NAMALWA (cell line): ENCODE measurements around the gene PCNX2.
"Not testable (repeated sequence)": the region's sequence is repeated elsewhere in the genome, so short reads cannot be mapped to it uniquely, and the experiment has no call there.

Source experiments
- DNase-seq: peaks from one replicate; pipeline ENCODE4 v3.0.0-alpha.2; 2015; ENCODE audit warnings: low spot score

PCNX2 gene

DNA sequence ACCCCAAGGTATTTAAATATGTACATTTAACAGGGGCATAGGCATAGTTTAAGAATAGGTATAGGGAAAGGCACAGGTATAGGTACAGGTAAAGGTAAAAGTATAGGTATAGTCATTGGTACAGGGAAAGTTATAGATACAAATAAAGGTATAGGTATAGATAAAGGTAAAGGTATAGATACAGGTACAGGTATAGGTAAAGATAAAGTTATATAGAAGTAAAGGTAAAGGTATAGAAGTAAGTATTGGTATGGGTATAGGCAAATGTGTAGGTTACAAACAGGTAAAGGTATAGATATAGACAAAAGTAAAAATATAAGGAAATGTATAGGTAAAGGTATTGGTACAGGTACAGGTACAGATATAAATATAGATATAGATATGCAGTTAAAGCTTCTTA, 137.2 kb downstream of the PCNX2 start:
- no peak for DNase-seq

DNA sequence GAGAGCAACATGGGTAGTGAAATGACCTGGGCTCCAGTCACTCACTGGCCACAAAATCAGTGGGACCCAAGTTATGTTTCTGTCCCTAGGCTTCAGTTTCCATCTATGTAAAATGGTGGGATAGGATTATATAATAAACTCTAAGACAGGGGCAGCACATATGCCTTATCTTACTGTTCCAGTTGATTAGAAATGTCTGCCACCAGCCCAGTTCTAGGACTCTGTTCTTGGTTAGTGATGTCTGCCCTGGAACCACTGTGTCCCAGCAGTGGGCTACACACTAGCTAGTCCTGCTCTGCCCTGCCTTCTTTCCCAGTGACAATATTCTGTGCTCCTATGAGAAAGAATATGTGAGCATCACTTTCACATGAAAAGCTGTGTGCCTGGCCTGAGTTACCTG, 138.3 kb downstream of the PCNX2 start:
- no peak for DNase-seq

DNA sequence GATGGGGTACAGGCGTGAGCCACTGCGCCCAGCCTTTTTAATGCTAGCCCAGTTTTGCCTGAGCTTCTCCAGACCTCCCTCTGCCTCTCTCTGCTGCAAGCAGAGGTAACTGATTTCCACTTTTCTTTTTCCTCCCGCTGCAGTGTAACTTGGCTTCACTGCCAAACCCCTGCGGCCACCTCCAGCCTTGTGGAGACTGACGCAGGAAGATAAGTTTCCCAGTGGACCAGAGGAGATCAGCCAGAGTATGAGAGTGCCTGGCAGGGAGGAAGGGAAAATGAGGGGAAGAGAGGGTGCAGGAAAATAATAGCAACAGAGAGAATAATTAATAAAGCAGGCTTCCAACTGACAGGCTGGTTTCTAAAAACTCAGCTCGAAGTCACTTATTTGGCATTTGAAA, 143.7 kb downstream of the PCNX2 start:
- DNase-seq = no peak

DNA sequence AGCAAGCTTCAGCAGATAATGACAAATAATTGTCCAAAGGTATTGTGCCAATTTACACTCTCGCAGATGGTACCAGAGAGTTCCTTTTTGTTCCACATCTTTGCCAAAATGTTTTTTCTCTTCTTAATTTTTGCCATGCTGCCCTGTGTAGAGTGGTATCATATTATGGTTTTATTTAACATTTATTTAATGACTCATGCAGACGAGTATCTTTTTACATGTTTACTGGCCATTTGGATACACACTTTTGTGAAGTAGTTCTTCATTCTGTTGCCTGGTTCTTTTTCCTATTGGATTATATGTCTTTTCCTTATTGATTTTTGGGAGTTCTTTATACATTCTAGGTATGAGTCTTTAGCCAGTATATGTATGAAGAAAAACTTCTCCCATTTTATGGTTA, 151.1 kb downstream of the PCNX2 start:
- DNase-seq = no peak

DNA sequence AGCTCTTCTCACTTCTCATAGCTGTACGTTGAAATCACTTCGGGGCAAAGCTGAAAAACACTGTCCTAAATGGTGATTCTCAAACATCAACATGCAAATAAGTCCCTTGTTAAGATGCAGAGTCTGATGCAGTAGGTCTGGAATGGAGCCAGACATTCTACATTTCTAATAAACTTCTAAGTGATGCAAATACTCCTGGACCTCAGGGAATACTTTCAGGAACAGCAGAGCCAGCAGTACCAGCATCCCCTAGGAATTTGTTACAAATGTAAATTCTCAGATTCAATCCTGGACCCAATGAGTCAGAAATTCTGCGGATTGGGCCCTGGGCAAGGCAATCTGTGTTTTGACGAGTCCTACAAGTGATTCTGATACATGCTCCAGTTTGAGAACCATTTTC, 152.3 kb downstream of the PCNX2 start:
- DNase-seq = no peak

DNA sequence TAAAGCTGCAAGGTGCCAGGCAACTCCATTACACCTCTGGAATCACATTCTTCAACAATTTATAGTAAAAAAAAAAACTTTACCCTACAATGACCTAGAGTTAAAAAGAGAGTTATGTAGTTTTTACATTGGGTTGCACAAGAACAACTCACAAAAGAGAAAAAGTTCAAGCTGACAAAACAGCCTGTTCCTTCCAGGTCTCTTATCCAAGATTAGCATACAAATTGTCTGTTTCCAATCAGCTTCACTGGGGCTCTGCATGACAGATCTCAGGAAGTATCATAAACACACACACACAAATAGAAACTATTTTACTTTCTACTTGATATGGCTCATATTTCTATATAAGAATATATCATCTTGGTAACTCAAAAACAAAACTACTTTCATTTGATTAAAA, 154.6 kb downstream of the PCNX2 start:
- no peak for DNase-seq

DNA sequence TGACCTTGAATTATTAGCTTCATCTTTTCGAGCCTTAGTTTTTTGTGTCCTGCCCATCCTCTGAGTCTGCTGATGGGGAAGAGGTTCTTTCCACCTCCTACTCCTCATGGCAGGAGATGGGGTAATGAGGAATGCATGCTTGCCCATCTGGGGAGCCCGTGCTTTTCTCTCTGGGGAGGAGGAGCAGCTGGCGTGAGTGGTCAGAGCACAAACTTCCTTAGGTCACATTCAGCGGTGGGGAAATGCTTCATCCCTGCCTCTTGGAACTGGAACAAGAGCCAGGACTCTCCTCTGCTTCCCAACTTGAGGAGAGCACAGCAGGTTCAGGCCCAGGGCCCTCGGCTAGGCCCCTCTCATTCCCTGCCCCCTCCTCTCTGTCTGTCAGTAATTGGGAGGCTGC, 155.0 kb downstream of the PCNX2 start:
- DNase-seq = no peak

DNA sequence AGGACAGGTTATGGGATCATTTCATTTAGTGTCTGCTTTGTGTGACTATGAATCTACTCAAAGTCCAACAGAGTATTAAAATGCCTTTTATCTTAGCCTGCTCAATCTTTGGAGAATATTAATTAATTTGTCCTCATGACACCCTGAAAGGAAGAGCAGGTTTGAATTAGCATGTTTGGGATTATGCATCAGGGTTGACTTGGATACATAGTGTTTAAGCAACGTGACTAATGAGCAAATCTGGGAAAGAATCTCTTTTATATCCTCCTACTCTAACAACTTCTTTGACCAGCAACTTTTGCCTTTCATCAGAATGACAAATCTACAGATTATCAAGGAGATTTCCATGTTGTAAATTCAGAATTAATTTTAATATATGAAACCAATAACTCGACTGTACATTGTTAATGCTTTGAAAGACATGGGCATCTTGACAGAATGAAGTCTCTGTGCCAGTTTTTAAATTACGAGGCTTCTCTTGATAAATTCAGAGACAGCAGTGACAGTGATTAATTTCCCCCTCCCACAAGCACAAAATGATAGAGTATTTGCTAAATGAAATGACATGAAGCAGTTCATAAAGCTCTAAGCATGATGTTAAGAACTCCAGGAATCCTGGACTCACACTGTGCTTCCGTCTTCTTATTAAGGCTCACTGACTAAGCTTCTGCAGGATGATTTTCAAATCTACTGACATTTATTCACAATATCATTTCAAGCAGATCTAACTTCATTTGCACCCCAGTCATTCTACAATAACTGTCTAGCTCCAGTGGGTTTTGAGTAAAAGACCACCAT, 156.5 kb downstream of the PCNX2 start:
- DNase-seq = no peak

DNA sequence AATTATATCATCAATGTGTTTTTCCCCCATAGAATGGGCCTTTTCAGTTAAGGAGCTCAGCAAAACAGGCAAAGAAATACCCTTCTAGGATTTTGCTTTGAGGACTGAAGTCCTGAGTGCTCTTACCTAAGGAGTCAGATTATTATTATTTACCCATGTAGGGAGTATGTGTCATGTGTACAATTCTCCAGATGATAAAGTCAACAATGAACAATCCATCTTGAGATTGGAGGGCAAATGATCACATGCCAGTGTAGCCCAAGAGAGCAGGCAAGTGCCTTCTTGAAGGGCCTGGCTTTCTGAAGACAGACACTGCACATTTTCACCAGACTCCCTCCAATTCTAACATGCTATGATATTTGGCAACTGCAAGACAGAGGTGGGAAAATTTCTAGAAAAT, 159.7 kb downstream of the PCNX2 start:
- DNase-seq = no peak

DNA sequence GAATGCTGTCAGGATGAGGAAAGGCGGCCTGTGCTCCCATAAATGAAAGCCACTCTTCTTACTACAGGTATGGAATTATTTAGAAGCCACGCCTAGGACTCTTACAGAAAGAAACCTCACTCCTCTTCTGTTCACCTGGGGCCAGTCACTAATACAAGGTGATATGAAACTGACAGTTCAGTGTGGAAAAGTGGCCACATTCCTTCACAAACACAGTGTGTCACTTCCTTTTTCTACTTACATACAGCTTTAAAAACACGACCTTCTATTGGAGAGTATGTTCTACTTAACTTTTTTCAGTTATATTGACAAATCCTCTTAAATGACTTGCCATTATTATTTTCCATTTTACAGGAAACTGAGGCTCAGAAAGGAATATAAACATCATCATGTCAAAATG, 163.1 kb downstream of the PCNX2 start:
- DNase-seq = no peak

DNA sequence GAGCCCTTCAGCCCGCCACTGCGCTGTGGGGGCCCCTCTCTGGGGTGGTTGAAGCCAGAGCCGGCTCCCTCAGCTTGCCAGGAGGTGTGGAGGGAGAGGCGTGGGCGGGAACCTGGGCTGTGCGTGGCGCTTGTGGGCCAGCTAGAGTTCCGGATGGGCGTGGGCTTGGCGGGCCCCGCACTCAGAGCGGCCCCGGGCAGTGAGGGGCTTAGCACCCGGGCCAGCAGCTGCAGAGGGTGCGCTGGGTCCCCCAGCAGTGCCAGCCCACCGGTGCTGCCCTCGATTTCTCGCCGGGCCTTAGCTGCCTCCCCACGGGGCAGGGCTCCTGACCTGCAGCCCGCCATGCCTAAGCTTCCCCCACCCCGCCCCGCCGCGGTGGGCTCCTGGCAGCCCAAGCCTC, 166.5 kb downstream of the PCNX2 start:
- not testable (repeated sequence) for DNase-seq

DNA sequence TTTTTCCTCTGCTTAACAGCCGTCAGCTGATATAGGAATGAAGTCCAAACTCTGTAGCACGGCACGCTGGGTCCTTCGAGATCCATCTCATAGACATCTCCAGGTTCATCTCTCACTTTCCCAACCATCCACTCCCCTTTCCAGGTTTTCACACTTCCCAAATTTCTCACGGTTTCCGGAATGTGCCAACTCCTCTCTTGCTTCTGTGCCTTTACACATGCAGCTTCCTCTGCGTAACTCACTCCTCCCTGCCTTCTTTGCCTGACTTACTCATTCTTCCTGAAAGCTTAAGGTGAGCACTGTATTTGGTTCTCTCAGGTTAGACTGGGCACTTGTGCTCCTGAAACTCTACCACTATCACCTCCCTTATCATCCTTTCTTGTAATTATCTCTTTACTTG, 168.4 kb downstream of the PCNX2 start:
- no peak for DNase-seq

DNA sequence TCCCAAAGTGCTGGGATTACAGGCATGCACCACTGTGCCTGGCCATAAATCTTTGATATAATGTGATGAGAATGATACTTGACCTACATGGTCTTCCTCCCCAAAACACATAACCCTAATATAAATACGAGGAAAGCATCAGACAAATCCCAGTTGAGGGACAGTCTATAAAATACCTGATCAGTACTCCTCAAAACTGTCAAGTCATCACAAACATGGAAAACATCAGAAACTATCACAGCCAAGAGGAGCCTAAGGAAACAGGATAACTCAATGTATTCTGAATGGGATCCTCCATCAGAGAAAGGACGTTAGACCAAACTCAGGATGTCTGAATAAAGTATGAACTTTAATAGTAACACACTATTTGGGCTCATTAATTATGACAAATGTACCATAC, 172.7 kb downstream of the PCNX2 start:
- DNase-seq = no peak

DNA sequence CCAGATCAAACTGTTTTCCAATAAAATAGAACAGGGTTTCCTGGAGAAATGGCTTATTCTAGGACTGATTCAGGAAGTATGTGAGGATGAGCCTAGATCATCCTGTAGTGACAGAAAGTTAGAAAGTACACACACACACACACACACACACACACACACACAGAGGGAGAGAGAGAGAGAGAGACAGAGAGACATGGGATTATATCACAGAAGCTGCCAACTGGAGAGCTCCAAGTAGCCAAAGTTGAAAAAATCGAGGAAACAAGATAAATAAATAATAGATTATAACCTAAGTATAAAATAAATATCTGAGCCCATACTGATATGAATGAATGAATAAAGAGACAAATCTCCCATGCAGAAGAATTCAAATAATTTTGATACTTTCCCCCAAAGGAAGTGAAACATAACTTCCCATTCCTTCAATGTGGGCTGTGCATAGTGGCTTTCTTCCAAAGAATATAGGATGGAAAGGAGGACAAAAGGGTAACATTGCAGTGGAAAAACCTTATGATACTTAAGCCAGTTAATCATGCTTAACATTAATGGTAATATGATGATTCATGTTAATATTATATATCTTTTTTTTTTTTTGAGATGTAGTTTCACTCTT, 173.5 kb downstream of the PCNX2 start:
- no peak for DNase-seq

DNA sequence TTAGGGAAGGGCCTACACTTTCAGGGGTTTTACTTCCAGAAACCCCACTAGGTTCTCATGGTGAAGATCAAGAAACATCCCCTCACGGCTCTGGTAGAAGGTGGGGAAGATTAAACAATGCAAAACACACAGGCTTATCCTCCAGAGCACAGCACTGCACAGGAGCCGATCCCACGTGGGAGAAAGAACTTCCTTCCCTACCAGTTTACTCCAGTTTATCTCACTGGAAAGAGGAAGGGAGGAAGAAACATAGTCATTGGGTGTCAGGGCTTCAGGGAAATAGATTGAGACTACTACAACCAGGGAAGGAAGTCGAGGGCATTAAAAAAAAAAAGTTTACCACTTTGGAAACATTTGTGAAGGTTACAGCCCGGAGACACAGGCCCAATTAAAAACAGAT, 180.7 kb downstream of the PCNX2 start:
- DNase-seq = no peak

DNA sequence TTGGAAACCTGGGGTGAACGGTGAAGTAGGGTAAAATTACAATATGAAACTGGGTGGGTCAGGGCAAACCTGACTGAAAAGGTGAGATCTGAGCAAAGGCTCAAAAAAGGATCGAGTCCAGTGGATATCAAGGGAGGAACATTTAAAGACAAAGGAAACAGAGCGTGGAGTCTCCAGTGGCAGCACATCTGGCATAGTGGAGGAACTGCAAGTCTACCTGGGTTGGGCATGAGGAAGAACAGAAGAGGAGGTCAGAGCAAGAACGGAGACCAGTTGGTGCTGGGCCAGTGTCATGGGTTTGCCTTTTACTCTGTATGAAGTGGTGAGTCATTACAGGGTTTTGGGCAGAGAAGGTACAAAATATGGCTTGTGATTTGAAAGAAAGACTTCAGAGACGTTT, 181.4 kb downstream of the PCNX2 start:
- DNase-seq = no peak

DNA sequence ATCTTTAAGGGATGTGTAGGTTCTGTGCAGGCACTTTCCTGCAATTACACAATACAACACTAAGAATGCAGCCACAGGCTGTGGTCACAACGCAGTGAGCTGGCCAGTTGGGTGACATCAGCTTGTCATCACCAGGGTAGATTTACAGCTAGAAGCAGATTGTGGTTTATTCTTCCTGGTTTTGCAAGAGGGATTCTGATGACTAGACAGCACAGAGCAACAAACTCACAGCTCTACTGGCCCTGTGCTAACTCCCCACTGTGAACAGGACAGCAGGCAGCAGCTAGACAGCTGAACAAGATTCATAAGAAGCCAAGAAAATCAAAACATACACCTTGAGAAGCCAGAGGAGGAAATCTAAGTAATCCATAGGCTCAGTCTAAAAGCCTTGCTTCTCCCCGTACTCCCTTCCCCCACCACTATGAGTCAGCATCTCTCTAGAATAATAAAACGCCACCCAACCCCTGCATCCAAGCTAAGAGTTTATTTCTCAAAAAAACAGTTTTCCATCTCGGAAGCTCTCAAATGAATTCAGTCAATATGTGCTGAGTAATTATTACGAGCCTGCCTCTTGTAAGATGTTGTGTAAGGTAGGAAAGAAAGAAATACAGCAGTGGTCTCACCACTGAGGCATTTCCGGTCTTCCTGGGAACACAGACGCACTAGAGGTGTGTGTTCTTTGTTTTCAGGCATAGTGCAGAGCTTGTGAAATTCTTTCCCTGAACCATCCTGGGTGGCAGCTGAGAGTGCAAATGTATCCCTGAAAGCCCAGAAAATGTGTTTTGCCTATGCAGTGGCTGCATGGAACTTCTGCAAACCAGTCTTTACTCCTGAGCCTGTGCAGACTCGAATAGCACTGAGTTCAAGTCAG, 182.3 kb downstream of the PCNX2 start:
- DNase-seq = no peak

DNA sequence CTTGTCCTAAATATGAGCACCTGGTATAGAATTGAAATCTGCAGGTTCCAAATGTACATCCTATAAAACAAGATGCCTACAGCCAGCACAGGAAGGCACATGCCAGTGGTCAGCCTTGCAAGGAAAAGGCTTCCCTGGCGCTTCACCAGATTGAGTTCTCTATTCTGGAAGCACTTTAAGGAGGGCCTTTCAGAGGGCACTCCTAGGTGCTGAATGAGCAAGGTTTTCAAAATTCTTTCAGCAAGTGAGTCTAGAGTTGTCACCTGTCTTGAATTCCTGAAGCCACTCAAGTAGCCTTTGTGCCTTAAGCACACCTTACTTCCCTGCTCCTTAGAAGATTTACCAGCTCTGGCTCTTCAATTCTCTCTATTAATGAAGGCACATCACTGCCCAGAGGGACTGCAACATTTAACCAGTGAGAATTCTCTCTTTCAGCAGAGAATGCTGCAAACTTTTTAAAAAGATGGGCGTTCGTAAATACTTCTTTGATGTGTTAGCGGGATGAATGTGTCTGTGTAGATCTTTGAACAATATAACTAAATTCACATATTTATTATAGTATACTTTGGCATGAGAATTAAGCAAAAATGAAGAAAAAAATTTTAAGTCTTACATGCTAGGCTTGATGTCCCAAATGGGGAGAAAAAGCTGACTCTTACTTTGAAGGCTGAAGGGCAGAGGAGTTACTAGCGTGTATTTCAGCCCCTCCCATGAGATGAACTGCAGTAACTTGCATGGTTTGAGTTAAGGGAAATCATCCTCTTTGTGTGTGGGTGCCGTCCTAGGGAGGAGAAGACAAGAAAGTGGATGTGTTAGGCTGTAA, 183.1 kb downstream of the PCNX2 start:
- no peak for DNase-seq

DNA sequence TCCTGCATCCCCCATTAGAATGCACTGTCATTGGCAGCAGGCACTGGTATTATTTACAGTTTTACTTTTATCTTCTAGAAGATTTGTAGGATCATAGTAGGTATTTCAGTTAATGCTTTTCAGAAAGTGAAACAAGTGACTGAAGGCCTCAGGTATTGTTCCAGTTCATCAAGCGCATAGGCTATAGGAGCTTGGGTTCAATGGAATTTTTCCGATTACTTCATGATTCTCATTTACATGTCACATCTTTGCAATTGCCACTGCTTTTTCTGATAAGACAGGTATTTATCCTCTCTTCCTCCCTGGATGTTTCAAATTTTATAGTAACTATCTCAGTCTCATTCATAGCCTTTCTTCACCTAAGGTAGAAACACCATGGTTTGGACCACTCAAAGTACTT, 183.8 kb downstream of the PCNX2 start:
- DNase-seq = no peak

DNA sequence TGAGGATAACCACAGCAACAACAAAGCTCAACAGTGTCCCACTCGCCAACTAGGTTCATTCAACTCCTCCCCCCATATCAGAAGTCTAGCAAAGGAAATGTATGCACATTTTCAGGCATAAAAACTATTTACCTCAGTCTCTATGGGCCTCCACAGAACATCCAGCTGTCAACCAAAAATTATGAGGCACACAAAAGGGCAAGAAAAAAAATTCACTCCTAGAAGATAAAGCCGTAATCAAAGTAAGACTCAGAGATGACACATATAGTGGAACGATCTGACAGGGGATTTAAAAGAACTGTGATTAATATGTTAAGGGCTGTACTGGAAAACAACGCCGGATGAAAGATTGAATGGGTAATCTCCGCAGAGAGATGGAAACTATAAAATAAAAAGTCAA, 186.4 kb downstream of the PCNX2 start:
- no peak for DNase-seq

DNA sequence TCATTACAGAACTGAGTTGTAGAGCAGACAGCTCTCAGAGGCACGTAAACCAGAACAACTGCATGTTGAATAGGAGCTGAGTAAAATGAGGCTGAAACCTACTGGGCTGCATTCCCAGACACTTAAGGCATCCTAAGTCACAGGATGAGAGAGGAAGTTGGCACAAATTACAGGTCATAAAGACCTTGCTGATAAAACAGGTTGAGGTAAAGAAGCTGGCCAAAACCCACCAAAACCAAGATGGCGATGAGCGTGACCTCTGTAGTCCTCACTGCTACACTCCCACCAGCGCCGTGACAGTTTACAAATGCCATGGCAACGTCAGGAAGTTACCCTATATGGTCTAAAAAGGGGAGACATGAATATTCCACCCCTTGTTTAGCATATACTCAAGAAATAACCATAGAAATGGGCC, 187.8 kb downstream of the PCNX2 start:
- not testable (repeated sequence) for DNase-seq

DNA sequence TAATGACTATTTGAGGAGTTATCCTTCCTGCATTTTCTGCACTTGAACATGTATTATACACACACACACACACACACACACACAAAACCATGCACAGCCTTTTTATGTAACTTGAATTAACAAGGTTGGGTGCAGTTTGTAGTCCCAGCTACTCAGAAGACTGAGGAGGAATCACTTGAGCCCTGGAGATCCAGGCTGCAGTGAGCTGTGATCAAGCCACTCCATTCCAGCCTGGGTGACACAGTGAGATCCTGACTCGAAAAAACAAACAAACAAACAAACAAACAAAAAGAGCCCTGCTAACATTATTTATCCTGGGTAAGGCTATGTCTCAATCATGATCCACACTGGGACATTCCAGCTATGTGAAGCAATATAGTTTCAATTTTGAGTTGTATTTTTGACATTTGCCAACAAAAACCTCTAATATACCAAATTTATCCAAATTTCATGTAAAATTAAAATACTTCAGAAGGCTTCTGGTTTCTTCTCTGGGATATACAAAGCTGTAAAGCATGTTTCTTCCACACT, 188.3 kb downstream of the PCNX2 start:
- no peak for DNase-seq
